Measurements from ENCODE around the gene GOLGA6L7.
"Not testable (repeated sequence)": the region's sequence is repeated elsewhere in the genome, so short reads cannot be mapped to it uniquely, and the experiment has no call there.

GOLGA6L7 gene

GRCh38 chr15:28885128-28885629, 36.7 kb upstream of the GOLGA6L7 start:
- in situ Hi-C loops (cut with MboI; ENCODE audit: low sequenced_read_pairs): no loop called here

DNA sequence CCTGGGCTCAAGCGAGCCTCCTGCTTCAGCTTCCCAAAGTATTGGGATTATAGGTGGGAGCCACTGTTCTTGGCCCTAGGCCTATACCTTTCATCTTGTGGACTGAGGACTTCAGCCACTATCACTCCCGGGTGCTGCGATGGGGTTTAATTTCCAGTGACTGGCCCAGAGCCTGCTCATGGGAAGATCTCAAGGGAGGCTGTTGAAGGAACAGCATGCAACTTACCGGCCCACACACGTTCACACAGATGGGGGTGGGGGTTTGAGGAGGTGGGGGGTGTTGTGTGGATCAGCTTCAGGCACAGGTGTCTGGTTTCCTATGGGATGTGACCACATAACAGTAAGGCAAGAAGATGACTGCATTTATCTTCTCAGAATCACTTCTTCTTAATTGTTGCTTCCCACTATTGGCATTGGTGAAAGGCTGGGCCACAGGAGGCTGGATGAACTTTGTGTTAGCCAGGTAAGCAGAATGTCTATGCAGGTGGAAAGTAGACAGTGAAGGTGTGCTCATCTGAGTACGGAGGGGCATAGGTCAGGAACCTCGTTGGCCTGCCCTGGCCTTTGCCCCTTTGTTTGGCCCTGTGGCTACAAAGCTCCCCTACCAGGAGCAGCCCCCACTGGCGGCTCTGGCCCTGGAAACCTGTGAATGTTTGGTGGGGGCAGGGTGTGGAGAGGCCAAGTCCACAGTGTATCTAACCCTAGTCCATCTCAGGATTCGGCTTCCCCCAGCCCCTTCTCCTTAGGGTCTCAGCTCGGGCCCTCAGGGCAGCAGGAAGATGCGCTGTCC, 35.9 kb upstream of the GOLGA6L7 start:
- in situ Hi-C loops (cut with MboI; ENCODE audit: low sequenced_read_pairs): no loop called here

GRCh38 chr15:28881600-28881999, 33.2 kb upstream of the GOLGA6L7 start:
- in situ Hi-C loops (cut with MboI; ENCODE audit: low sequenced_read_pairs): no loop called here

DNA sequence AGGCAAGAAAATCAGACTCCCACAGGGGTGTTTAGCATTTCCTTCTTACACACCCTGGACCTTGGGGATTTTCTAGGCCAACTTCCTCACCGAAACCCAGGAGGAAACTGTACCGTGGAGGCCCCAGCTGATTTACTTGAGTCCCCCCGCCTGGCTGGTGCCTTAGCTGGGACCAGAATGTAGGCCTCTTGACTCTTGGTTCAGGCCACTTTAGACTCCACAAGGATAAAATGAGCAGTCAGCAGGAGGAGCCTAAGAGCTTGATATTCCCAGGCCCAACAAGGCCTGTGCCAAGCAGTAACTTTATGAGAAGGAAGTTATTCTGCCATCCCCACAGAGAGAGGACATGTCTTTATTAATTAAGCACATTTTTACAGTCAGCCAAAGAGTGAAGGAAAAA, 32.7 kb upstream of the GOLGA6L7 start:
- in situ Hi-C loops (cut with MboI; ENCODE audit: low sequenced_read_pairs): no loop called here

GRCh38 chr15:28880680-28881079, 32.2 kb upstream of the GOLGA6L7 start:
- in situ Hi-C loops (cut with MboI; ENCODE audit: low sequenced_read_pairs): no loop called here

GRCh38 chr15:28879551-28879950, 31.1 kb upstream of the GOLGA6L7 start:
- in situ Hi-C loops (cut with MboI; ENCODE audit: low sequenced_read_pairs): no loop called here

GRCh38 chr15:28878209-28878608, 29.8 kb upstream of the GOLGA6L7 start:
- in situ Hi-C loops (cut with MboI; ENCODE audit: low sequenced_read_pairs): no loop called here

DNA sequence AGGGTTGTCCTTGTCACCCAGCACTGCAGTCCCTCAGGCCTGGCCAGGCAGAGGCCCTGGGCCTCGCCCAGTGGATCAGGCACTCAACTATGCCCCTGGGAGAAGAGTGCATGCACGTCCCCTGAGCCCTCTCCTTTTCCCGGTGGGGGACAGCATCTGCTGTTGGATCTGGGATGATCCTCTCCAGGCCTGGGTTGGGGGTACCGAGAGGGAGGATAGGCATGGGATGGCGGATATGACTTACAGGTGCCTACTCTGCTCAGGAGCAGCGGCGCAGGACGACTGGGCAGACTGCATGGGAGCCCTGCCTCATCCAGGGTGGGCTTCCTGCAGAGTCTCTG, 28.4 kb upstream of the GOLGA6L7 start:
- in situ Hi-C loops (cut with MboI; ENCODE audit: low sequenced_read_pairs): no loop called here

- in situ Hi-C loops (cut with MboI; ENCODE audit: low sequenced_read_pairs): no loop called here
Measured at GRCh38 chr15:28876131-28876844, 27.8 kb upstream of the GOLGA6L7 start.

- in situ Hi-C loops (cut with MboI; ENCODE audit: low sequenced_read_pairs): no loop called here
Measured at GRCh38 chr15:28875461-28876000, 27.1 kb upstream of the GOLGA6L7 start.

DNA sequence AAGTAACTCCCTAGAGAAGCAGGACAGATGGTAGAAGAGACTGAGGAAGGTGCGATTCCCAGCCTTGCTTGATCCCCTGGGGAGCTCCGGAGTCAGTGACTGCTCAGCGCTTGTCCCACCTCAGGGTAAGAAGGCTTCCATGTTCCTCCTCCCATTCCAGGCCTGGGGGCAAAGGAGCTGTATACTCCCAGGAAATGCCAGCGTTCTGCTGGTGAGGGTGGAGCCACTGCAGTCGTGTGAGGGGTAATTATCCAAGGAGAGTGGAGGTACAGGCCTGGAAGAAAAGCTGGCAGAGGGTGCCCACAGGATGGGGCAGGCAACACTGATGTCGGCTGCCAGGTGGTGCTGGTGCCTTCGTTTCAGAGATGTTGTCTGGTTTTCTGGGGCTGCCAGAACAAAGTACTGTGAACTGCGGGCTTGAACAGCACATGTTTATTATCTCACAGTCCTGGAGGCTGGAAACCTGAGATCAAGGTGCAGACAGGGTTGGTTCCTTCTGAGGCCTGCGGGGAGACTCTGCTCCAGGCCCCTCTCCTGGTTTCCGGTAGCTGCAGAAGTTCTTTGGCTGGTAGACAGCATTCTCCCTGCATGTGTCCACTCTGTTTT, 25.2 kb upstream of the GOLGA6L7 start:
- in situ Hi-C loops (cut with MboI; ENCODE audit: low sequenced_read_pairs): no loop called here

DNA sequence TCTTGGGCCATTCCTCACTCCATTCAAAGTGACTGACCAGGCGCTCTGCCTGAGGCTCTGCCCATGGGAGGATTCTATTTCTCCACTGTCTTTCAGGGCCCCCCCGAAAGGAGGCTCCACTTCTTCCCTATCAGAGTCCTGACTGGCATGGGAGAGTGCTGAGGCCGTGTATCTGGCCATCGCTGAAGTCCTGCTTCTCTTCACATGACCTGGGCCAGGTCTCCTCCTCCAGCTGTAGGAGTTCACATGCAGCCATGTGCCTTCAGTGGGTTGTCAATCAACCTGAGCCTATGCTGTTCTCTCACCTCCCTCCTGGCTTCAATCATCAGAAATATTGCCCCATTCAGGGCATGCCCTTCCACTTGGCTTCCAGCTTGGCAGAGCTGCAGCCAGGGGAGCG, 24.6 kb upstream of the GOLGA6L7 start:
- in situ Hi-C loops (cut with MboI; ENCODE audit: low sequenced_read_pairs): no loop called here

DNA sequence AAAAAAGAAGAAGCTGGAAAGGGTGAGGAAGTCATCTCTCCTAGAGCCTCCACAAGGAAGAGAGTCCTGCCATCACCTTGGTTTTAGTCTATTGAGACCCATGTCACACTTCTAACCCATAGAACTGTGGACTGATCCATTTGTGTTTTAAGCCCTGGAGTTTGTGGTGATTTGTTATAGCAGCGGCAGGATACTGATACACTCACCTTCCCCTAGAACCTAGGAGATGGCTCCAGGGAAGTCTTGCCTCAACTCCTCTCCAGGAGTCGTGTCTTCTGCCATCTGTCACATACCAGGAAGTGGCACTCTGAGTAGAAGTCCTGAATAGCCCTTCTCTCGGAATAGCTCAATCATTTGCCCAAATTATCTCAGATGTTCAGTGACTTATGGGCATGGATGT, 22.7 kb upstream of the GOLGA6L7 start:
- in situ Hi-C loops (cut with MboI; ENCODE audit: low sequenced_read_pairs): no loop called here

DNA sequence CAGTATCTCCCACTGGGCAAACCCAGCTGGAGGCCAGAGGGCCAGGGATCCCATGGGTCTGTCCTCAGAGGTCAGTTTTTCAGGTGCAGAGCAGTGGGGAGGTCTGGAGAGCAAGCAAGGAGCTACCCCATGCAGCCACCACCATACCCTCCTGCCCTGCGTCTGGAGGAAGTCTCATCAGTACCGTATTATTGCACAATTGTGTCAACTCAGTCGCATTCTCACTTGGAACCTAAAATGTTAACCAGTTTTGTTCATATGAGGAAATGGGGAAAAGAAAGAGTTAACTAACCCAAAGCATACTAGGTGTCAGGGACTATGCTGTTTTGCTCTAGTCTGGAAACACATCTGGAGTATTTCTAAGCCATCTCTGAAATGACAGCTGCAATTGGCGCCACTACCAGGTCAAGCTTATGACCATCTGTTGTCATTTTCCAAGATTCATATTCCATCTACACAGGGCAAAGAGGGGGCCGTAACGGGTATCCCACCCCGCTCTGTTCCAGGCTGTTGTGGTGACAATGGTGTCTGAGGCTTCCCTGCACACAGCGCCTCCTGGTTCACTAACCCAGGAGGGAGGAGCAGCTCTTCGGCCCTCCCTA, 20.4 kb upstream of the GOLGA6L7 start:
- in situ Hi-C loops (cut with MboI; ENCODE audit: low sequenced_read_pairs): no loop called here

GRCh38 chr15:28861589-28862293, 13.3 kb upstream of the GOLGA6L7 start:
- in situ Hi-C loops (cut with MboI; ENCODE audit: low sequenced_read_pairs): not testable (repeated sequence)

DNA sequence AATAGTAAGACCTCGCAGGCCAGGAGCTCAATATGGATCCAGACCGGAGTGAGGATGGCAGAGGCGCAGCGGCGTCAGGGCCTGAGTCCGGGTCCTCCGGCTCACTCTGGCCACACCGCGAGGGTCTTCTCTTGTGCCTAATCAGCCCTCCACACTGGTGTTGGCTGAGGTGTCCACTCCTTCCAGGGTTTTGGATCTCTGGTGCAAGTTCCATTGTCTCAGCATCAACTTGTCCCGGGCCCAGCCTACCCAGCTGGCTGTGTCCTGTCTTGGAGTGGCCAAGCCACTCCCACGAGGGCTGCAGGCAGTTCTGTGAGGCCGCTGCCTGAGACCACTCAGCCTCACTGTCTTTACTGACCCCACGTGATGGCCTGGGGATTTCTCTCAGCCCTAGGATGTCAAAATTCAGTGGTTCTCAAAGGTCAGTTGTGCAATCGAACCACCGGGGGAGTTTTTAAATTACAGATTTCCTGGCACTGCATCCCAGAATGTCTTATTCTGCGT, 12.6 kb upstream of the GOLGA6L7 start:
- in situ Hi-C loops (cut with MboI; ENCODE audit: low sequenced_read_pairs): no loop called here

DNA sequence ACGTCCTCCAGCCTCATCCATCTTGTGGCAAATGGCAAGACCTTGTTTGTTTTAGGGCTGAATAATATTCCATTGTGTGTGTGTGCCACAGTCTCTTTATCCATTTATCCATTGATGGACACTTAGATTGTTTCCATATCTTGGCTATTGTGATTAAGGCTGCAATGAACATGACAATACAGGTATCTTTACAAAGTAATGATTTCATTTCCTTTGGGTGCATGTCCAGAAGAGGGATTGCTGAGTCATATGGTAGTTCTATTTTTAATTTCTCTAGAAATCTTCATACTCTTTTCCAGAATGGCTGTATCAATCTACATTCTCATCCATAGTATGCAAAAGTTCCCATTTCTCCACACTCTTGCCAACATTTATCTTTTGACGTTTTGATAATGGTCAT, 6.1 kb upstream of the GOLGA6L7 start:
- in situ Hi-C loops (cut with MboI; ENCODE audit: low sequenced_read_pairs): not testable (repeated sequence)

DNA sequence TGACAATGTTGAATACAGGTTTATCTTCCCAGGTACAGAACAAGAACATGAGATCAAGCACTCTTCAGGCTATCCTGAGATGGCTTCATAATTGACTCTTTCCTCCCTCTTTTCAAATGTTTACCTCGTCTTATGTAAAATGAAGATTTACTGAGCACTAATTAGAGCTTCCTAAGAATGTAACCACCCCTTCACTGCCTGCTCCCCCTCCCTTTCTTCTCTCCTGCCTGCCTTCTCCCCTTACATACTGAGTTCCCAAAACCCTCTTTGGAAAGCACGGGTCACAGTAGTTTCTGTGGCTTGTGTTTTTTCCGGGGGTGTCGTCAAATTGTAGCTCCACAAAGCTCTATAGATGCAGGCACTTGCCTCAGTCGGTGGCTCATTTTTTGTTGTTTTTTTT, 5.2 kb upstream of the GOLGA6L7 start:
- in situ Hi-C loops (cut with MboI; ENCODE audit: low sequenced_read_pairs): not testable (repeated sequence)

DNA sequence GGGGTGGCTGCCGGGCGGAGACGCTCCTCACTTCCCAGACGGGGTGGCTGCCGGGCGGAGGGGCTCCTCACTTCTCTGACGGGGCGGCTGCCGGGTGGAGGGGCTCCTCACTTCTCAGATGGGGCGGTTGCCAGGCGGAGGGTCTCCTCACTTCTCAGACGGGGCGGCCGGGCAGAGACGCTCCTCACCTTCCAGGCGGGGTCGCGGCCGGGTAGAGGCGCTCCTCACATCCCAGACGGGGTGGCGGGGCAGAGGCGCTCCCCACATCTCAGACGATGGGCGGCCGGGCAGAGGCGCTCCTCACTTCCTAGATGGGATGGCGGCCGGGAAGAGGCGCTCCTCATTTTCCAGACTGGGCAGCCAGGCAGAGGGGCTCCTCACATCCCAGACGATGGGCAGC, 1.3 kb upstream of the GOLGA6L7 start:
- in situ Hi-C loops (cut with MboI; ENCODE audit: low sequenced_read_pairs): not testable (repeated sequence)

DNA sequence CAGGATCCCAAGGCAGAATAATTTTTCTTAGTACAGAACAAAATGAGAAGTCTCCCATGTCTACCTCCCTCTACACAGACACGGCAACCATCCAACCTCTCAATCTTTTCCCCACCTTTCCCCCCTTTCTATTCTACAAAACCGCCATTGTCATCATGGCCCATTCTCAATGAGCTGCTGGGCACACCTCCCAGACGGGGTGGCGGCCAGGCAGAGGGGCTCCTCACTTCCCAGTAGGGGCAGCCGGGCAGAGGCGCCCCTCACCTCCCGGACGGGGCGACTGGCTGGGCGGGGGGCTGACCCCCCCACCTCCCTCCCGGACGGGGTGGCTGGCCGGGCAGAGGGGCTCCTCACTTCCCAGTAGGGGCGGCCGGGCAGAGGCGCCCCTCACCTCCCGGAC, 827 bp upstream of the GOLGA6L7 start:
- in situ Hi-C loops (cut with MboI; ENCODE audit: low sequenced_read_pairs): not testable (repeated sequence)

Measured in hTERT RPE-1 (cell line).